Jurkat, Clone E6-1 (cell line): ENCODE data around the gene GTF2H1.

Experiments used
- DNase-seq: peaks from one replicate; pipeline ENCODE4 v3.0.0-alpha.2; 2011; ENCODE audit warnings: low read depth, low spot score
- H3K4me3 ChIP-seq: 2 replicates; pipeline ENCODE4 v1.5.1; 2011; ENCODE audit warnings: mild to moderate bottlenecking, low read length, control low read depth, moderate library complexity

Gene GTF2H1

GRCh38 chr11:18366286-18366685 is 43.9 kb downstream of the GTF2H1 start:
- no peak for DNase-seq
- no peak overlapping the region for H3K4me3 ChIP-seq

DNA sequence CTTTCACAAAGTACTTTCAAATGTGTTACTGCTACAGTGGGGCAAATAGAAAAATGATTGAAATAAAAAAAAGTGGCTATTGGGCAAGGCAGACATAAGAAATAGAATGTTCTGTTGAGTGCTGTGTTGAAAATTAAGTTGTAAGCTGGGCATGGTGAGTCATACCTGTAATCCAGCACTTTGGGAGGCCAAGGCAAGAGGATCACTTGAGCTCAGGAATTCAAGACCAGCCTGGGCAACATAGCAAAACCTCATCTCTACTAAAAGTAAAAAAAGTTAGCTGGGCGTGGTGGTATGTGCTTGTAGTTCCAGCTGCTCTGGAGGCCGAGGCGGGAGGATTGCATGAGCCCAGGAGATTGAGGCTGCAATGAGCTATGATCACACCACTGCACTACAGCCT is 45.1 kb downstream of the GTF2H1 start:
- no peak overlapping the region for H3K4me3 ChIP-seq
- DNase-seq: no peak

- no peak for DNase-seq
- no peak overlapping the region for H3K4me3 ChIP-seq
These were observed 45.9 kb downstream of the GTF2H1 start for GRCh38 chr11:18368221-18368620.

- no peak for DNase-seq
- H3K4me3 ChIP-seq: no peak overlapping the region
These were observed 47.0 kb downstream of the GTF2H1 start for GRCh38 chr11:18369398-18369797.

GRCh38 chr11:18371279-18371678 is 48.9 kb downstream of the GTF2H1 start:
- no peak for DNase-seq
- H3K4me3 ChIP-seq: no peak overlapping the region

DNA sequence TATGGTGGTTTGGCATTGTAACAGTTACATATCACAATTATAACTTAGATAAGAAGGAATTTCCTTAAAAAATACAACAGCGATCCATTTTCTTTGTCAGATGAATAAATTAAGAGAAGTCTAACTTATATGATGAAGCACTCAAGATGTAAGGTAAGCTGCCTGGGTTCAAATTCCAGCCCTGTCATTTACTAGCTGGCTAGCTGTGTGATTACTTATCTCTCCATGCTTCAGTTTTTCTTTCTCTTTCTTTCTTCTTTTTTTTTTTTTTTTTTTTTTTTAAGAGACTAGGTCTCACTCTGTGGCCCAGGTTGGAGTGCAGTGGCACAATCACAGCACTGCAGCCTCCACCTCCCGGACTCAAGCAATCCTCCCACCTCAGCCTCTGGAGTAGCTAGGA is 49.8 kb downstream of the GTF2H1 start:
- no peak for DNase-seq
- H3K4me3 ChIP-seq: no peak overlapping the region

DNA sequence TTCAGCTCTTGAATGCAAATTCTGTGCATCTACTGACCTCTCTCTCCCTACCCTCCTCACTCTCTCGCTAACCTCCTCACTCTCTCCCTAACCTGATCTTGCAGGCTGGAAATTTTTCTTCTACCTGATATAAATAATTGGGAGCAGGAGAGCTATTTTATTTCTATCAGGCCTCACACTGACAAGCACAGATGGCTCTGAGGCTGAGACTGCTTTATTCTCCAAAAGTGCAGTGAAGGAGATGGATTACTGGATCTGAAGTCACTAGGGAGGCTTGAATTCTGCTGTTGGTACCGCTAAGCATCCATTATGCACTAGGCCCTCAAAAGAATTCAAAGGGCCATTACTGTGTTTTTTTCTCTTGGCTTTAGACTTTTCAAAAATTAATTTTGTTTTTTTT is 52.6 kb downstream of the GTF2H1 start:
- no peak overlapping the region for H3K4me3 ChIP-seq
- DNase-seq: no peak

- no peak overlapping the region for H3K4me3 ChIP-seq
- DNase-seq: no peak
These were observed 53.6 kb downstream of the GTF2H1 start for GRCh38 chr11:18375941-18376340.

GRCh38 chr11:18379201-18379600 is 56.8 kb downstream of the GTF2H1 start:
- H3K4me3 ChIP-seq: no peak overlapping the region
- DNase-seq: no peak

DNA sequence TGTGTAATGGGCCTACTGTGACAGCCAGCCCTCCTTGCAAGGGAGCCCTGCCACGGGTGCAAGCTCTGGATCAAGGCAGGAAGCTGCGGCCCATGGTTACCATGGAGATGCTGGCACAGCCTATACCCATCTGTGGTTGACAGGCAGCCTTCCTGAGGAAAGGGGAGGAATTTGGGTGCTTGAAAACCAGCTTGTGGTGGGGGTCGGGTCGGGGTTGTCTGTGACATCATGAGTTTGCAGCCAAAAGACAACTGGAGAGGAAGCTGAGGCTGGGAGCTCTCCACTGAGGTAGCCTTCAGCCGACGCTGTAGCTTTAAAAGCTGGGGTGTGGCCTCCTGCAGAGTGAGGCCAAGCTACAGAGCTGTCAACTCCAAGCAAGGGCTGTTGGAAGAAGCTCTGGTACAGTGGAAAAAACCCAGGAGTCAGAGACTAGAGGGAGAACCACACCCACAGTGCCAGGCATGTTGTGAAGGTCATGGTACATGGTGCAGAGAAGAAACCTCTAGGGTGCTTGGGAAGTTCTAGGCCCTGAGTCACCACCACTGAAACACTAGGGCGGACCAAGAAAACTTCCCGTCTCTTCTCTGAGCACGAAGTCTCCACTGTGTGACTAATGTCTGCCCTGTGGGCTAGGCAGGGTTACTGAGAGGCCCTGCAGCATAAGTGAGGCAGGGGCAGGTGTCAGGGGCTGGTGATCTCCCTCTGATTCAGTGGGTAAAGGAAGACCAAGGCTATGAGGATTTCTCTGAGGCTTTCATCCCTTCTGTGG is 61.2 kb downstream of the GTF2H1 start:
- peak; percentile 98 for DNase-seq
- peak overlapping the region; percentile 46 for H3K4me3 ChIP-seq

DNA sequence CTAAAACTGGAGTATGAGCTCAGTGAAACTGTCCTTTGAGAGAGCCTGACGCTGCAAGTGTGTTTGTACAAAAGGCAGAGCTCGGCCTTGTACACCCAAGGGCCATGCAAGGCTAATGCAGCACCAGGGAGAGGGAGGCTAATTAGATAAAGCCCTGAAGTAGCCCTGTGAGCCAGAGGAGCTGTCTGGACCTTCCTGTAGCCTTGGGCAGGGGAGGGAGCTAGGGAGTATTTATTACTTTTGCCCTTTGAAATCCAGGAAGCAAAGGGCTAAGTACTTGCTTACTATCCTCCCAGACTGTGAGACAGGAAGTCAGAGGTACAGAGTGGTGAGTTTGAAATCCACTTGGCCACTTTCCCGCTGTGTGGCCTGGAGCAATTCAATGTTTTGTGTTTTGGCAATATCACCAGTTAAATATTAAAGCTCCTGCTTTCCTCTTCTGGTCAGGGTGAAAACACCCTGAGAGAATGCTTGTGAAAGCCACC is 61.8 kb downstream of the GTF2H1 start:
- DNase-seq: no peak
- peak overlapping the region; percentile 46 for H3K4me3 ChIP-seq

GRCh38 chr11:18390088-18390487 is 67.7 kb downstream of the GTF2H1 start:
- DNase-seq: no peak
- H3K4me3 ChIP-seq: no peak overlapping the region

GRCh38 chr11:18392434-18393321 is 70.3 kb downstream of the GTF2H1 start:
- no peak overlapping the region for H3K4me3 ChIP-seq
- DNase-seq: no peak

DNA sequence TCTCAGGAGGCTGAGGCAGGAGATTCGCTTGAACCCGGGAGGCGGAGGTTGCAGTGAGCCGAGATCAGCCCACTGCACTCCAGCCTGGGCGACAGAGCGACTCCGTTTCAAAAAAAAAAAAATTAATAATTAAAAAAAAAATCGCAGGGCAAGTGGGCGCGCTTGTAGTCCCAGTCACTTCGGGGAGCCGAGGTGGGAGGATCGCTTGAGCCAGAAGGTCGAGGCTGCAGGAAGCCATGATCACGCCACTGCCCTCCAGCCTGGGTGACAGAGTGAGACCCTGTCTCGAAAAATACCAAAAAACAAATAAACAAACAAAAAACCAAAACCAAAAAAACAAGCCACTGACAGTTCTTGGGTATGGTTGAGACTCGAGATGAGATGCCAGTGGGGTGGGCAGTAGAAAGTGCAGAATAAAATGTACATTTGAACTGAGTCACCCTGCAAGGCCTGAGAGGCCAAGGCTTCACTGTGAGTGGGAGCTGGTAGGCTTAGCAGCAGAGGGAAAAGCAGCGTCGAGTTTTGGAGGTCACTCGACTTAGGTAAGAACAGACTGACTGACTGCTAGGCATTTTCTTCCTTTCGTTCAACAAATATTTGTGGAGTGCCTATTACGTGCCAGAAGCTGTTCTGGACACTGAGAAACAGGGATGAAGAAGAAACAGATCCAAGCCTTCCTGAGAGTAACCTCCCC is 71.4 kb downstream of the GTF2H1 start:
- no peak for DNase-seq
- peak overlapping the region; percentile 100 for H3K4me3 ChIP-seq

GRCh38 chr11:18394275-18394927 is 72.0 kb downstream of the GTF2H1 start, which contains the start of gene LDHA:
TSS of gene LDHA (plus strand) at chr11:18394563. CDS start at chr11:18396843, 2,280 bp downstream.
- H3K4me3 ChIP-seq: peak within 1 kb of the TSS; percentile 100
- peak; percentile 94 for DNase-seq

GRCh38 chr11:18394928-18395734 is 72.8 kb downstream of the GTF2H1 start:
- DNase-seq: no peak
- peak overlapping the region; percentile 100 for H3K4me3 ChIP-seq

- peak overlapping the region; percentile 100 for H3K4me3 ChIP-seq
These were observed 73.6 kb downstream of the GTF2H1 start for GRCh38 chr11:18395735-18396504.

GRCh38 chr11:18397921-18398320 is 75.6 kb downstream of the GTF2H1 start:
- H3K4me3 ChIP-seq: no peak overlapping the region
- no peak for DNase-seq

More at GRCh38 chr11:18395735-18396504, 73.6 kb downstream of the GTF2H1 start:
- peak; percentile 96 for DNase-seq
